NCI-H187 treated with DMSO at 0.1 percent for 48 hours (cell line): ENCODE data around the gene FRY.

Experiments used
- DNase-seq: peaks from one replicate; lab custom pipeline; 2025; lab: John Stamatoyannopoulos, UW

The FRY gene

GRCh38 chr13:32311188-32311897 lies 279.8 kb downstream of the FRY start:
- DNase-seq, result no peak

GRCh38 chr13:32314271-32315237 lies 283.0 kb downstream of the FRY start:
- DNase-seq, result no peak

- no peak for DNase-seq
Measured at GRCh38 chr13:32315238-32316027, 283.9 kb downstream of the FRY start, which contains the start of the genes BRCA2 and ZAR1L. Gene BRCA2 (plus strand): TSS chr13:32315508. CDS start chr13:32316461, 953 bp downstream. Gene ZAR1L (minus strand): TSS chr13:32315363. CDS start chr13:32311925, 3,438 bp downstream.

GRCh38 chr13:32316028-32316339 lies 284.4 kb downstream of the FRY start:
- no peak for DNase-seq

GRCh38 chr13:32316501-32316900 lies 284.9 kb downstream of the FRY start:
- no peak for DNase-seq

- no peak for DNase-seq
Measured at GRCh38 chr13:32317716-32318465, 286.3 kb downstream of the FRY start.

GRCh38 chr13:32320528-32320927 lies 289.0 kb downstream of the FRY start:
- DNase-seq, result no peak

GRCh38 chr13:32323912-32324311 lies 292.3 kb downstream of the FRY start:
- DNase-seq, result no peak

GRCh38 chr13:32330441-32330840 lies 298.9 kb downstream of the FRY start:
- DNase-seq, result no peak

GRCh38 chr13:32334671-32335070 lies 303.1 kb downstream of the FRY start:
- DNase-seq, result no peak

GRCh38 chr13:32340914-32341313 lies 309.3 kb downstream of the FRY start:
- DNase-seq, result no peak

GRCh38 chr13:32347651-32348050 lies 316.1 kb downstream of the FRY start:
- no peak for DNase-seq
